Testis (tissue), 2 donors: ENCODE results near the gene ZFYVE16.

Source experiments
- POLR2A ChIP-seq: fragments of 450-650 bp; IDR thresholded peaks from one replicate; pipeline ENCODE4 v1.6.1; 2017; ENCODE audit warnings: antibody characterized with exemption, mild to moderate bottlenecking, moderate library complexity
- TF ChIP-seq, protein P1 (sequence below), 3 experiments: fragments of 450-650 bp in 2 of 3; fragments of 200-600 bp in 1 of 3; sonication (generic) in 1 of 3; IDR thresholded peaks; one replicate each; pipeline ENCODE4 v1.5.1; 2016 to 2019; ENCODE audit warnings: antibody characterized with exemption in 3 of 3, mild to moderate bottlenecking in 2 of 3, moderate library complexity in 1 of 3

DNA sequence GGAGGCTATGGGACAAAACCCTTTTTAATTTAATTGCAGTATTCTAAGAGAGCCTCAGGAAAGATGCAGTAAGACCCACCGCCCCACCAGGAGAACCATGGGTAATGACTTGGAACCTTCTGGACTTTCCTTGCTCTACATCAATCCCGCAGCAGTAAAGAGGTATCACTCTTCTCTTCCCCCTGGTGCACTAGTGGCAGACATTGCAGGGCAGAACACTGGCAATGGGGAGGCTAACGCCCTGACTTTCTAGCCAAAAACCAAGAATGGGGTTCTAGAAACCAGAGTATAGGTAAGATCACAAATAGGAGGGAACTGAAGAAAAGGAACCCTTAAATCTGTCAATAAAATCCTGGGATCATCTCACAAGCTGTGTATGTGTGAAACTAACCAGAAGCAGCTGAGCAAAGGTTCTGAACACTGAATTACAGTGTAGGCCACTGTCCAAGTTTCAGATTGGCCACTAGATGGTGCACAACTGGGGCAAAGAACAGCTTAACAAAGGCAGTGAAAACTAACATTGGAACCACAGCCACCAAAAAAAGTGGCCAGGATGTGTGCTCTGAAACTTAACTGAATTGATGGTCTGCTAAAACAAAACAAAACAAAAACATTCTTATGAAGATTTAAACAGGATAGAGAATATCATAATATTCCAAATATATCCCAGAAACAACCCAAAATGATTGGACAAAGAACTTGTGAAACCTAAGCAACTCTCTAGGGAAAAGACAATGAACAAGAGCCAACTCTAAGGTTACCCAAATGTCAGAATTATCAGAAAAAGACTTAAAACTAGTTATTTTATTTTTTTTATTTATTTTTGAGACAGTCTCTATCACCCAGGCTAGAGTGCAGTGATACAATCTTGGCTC, 73.4 kb downstream of the ZFYVE16 start:
- TF ChIP-seq, protein P1, sequence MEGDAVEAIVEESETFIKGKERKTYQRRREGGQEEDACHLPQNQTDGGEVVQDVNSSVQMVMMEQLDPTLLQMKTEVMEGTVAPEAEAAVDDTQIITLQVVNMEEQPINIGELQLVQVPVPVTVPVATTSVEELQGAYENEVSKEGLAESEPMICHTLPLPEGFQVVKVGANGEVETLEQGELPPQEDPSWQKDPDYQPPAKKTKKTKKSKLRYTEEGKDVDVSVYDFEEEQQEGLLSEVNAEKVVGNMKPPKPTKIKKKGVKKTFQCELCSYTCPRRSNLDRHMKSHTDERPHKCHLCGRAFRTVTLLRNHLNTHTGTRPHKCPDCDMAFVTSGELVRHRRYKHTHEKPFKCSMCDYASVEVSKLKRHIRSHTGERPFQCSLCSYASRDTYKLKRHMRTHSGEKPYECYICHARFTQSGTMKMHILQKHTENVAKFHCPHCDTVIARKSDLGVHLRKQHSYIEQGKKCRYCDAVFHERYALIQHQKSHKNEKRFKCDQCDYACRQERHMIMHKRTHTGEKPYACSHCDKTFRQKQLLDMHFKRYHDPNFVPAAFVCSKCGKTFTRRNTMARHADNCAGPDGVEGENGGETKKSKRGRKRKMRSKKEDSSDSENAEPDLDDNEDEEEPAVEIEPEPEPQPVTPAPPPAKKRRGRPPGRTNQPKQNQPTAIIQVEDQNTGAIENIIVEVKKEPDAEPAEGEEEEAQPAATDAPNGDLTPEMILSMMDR (IDR thresholded peaks at IDR 0.05) = peak in 2 of 3 experiments; percentile 39 to 54
- no peak for TF ChIP-seq POLR2A
